ENCODE results near the gene KIRREL2.
"Not testable (repeated sequence)": the region's sequence is repeated elsewhere in the genome, so short reads cannot be mapped to it uniquely, and the experiment has no call there.

KIRREL2 gene

GRCh38 chr19:35899547-35900214 is 43.0 kb downstream of the KIRREL2 start:
- DNase-seq (ENCODE audit: low spot score) = peak; percentile 66

- DNase-seq (ENCODE audit: low spot score) = no peak
Measured at GRCh38 chr19:35901055-35901644, 44.4 kb downstream of the KIRREL2 start.

GRCh38 chr19:35901854-35902661 is 45.3 kb downstream of the KIRREL2 start, which contains the start of gene HCST:
HCST (plus strand) TSS chr19:35902529; CDS start chr19:35902594, 65 bp downstream.
- DNase-seq (ENCODE audit: low spot score) = peak; percentile 3

GRCh38 chr19:35902870-35903475 is 46.3 kb downstream of the KIRREL2 start:
- DNase-seq (ENCODE audit: low spot score) = no peak

GRCh38 chr19:35903550-35904179 is 47.0 kb downstream of the KIRREL2 start:
- peak; percentile 38 for DNase-seq (ENCODE audit: low spot score)

GRCh38 chr19:35904311-35905068 is 47.8 kb downstream of the KIRREL2 start:
- DNase-seq (ENCODE audit: low spot score) = no peak

GRCh38 chr19:35905178-35905727 is 48.5 kb downstream of the KIRREL2 start:
- DNase-seq (ENCODE audit: low spot score) = no peak

- no peak for DNase-seq (ENCODE audit: low spot score)
Measured at GRCh38 chr19:35907377-35907745, 50.6 kb downstream of the KIRREL2 start.

- no peak for DNase-seq (ENCODE audit: low spot score)
Measured at GRCh38 chr19:35908010-35908441, 51.3 kb downstream of the KIRREL2 start, which contains the start of gene TYROBP. TYROBP (minus strand) TSS chr19:35908295; CDS start chr19:35908228, 67 bp downstream.

- no peak for DNase-seq (ENCODE audit: low spot score)
Measured at GRCh38 chr19:35908973-35909683, 52.4 kb downstream of the KIRREL2 start.

GRCh38 chr19:35909684-35910035 is 52.9 kb downstream of the KIRREL2 start:
- DNase-seq (ENCODE audit: low spot score) = no peak

GRCh38 chr19:35910355-35910754 is 53.6 kb downstream of the KIRREL2 start:
- not testable (repeated sequence) for DNase-seq (ENCODE audit: low spot score)

GRCh38 chr19:35911173-35911572 is 54.5 kb downstream of the KIRREL2 start:
- no peak for DNase-seq (ENCODE audit: low spot score)

- DNase-seq (ENCODE audit: low spot score) = no peak
Measured at GRCh38 chr19:35911790-35912189, 55.1 kb downstream of the KIRREL2 start.

GRCh38 chr19:35913589-35913988 is 56.9 kb downstream of the KIRREL2 start:
- no peak for DNase-seq (ENCODE audit: low spot score)

GRCh38 chr19:35915443-35915842 is 58.7 kb downstream of the KIRREL2 start:
- no peak for DNase-seq (ENCODE audit: low spot score)
